ENCODE results near the gene DGCR6L.
"Not testable (repeated sequence)": the region's sequence is repeated elsewhere in the genome, so short reads cannot be mapped to it uniquely, and the experiment has no call there.

The DGCR6L gene

GRCh38 chr22:20325996-20326395, 6.1 kb upstream of the DGCR6L start:
- not testable (repeated sequence) for DNase-seq (ENCODE audit: low spot score)

- no peak for DNase-seq (ENCODE audit: low spot score)
These were observed 4.3 kb upstream of the DGCR6L start for GRCh38 chr22:20324139-20324516.

GRCh38 chr22:20321552-20322211, 1.8 kb upstream of the DGCR6L start:
- DNase-seq (ENCODE audit: low spot score): not testable (repeated sequence)

- DNase-seq (ENCODE audit: low spot score): not testable (repeated sequence)
These were observed 1.0 kb upstream of the DGCR6L start for GRCh38 chr22:20320659-20321551.

- peak; percentile 60 for DNase-seq (ENCODE audit: low spot score)
These were observed 667 bp downstream of the DGCR6L start for GRCh38 chr22:20319041-20319744.

- not testable (repeated sequence) for DNase-seq (ENCODE audit: low spot score)
These were observed 1.7 kb downstream of the DGCR6L start for GRCh38 chr22:20318043-20318688.

- DNase-seq (ENCODE audit: low spot score): not testable (repeated sequence)
These were observed 2.3 kb downstream of the DGCR6L start for GRCh38 chr22:20317402-20318042.

- DNase-seq (ENCODE audit: low spot score): no peak
These were observed 2.9 kb downstream of the DGCR6L start for GRCh38 chr22:20316844-20317401.

GRCh38 chr22:20316217-20316843, 3.5 kb downstream of the DGCR6L start:
- no peak for DNase-seq (ENCODE audit: low spot score)

GRCh38 chr22:20315337-20316216, 4.3 kb downstream of the DGCR6L start:
- no peak for DNase-seq (ENCODE audit: low spot score)

GRCh38 chr22:20314741-20315336, 5.0 kb downstream of the DGCR6L start:
- not testable (repeated sequence) for DNase-seq (ENCODE audit: low spot score)

GRCh38 chr22:20314206-20314605, 5.7 kb downstream of the DGCR6L start:
- DNase-seq (ENCODE audit: low spot score): not testable (repeated sequence)

GRCh38 chr22:20313306-20314077, 6.4 kb downstream of the DGCR6L start:
- DNase-seq (ENCODE audit: low spot score): not testable (repeated sequence)

- no peak for DNase-seq (ENCODE audit: low spot score)
These were observed 7.3 kb downstream of the DGCR6L start for GRCh38 chr22:20312396-20313191.

- DNase-seq (ENCODE audit: low spot score): not testable (repeated sequence)
These were observed 8.4 kb downstream of the DGCR6L start for GRCh38 chr22:20311249-20312062.

GRCh38 chr22:20310773-20311172, 9.1 kb downstream of the DGCR6L start:
- not testable (repeated sequence) for DNase-seq (ENCODE audit: low spot score)

GRCh38 chr22:20310180-20310579, 9.7 kb downstream of the DGCR6L start:
- not testable (repeated sequence) for DNase-seq (ENCODE audit: low spot score)
